Mucosa of descending colon (tissue), 3 donors: Measurements from ENCODE around the gene SPEM3. TPM values are rescaled to one million over a fixed set of nuclear protein-coding genes. Genes with fewer than 3 reads are reported as not detected.

Experiments used
- ATAC-seq: fragments of 200-7000 bp; cut with Tn5 transposase; one replicate; pipeline ENCODE4 v1.9.1; 2020; ENCODE audit warnings: mild to moderate bottlenecking, moderate library complexity
- DNase-seq, 3 donors: peaks; one replicate each; pipeline ENCODE4 v3.0.0-alpha.2; 2020
- H3K36me3 ChIP-seq: fragments of 200-600 bp; one replicate; pipeline ENCODE4 v1.8.0; 2021; ENCODE audit warnings: low read depth, mild to moderate bottlenecking
- H3K4me1 ChIP-seq: fragments of 200-600 bp; one replicate; pipeline ENCODE4 v1.8.0; 2021; ENCODE audit warnings: low read depth, mild to moderate bottlenecking
- H3K4me3 ChIP-seq: fragments of 200-600 bp; one replicate; pipeline ENCODE4 v1.8.0; 2021; ENCODE audit warnings: mild to moderate bottlenecking
- H3K9me3 ChIP-seq: fragments of 200-600 bp; one replicate; pipeline ENCODE4 v1.8.0; 2021; ENCODE audit warnings: mild to moderate bottlenecking
- CTCF ChIP-seq: fragments of 200-600 bp; IDR thresholded peaks from one replicate; pipeline ENCODE4 v1.8.0; 2022; ENCODE audit warnings: antibody characterized with exemption, mild to moderate bottlenecking
- intact Hi-C, 2 donors: fragments of 100-400 bp; cut with DNase I in 1 of 2; cut with micrococcal nuclease in 1 of 2; formaldehyde crosslinking; loops; one replicate each; pipeline versions ENCODE4 v1.11.0 to v1.11.1; 2022; cut with DNase I, micrococcal nuclease
- total RNA-seq, 3 donors: library from RNA; stranded (reverse); fragmentation: NEBNext Ultra II Directional in 2 of 3; extraction: Animal tissue kit (Norgen Biotek cat#: 25700) in 2 of 3; gene quantifications; one replicate each; pipeline versions ENCODE4 v1.2.1 to v1.2.4, GENCODE V29; 2021 to 2023
- donor health status: DM: no; HTN: no; CAD: no; lungs with moderate emphysema.
- donor health status: DM: no; HTN: no; CAD: no.
- donor health status: DM: no; HTN: yes; CAD: no.

The SPEM3 gene
- total RNA-seq, 3 donors from 2014 or later = not detected

- Histone ChIP-seq H3K9me3 (no peaks in the 10 kb centered on the region), H3K36me3 (no peaks in the 10 kb centered on the region), H3K4me3 (no peak overlapping the region), H3K4me1 (peaks cover 20% of the 10 kb centered on the region)
- no peak for TF ChIP-seq CTCF
- intact Hi-C loops = no loop called here
- DNase-seq = peak in 1 of 3 donors; percentile 51
- ATAC-seq = no peak
Observed at GRCh38 chr17:7405350-7406234, 23.1 kb upstream of the SPEM3 start.

GRCh38 chr17:7406235-7406825 is 22.3 kb upstream of the SPEM3 start:
- H3K4me1 ChIP-seq = peaks cover 20% of the 10 kb centered on the region
- intact Hi-C loops = no loop called here
- no peak overlapping the region for H3K4me3 ChIP-seq
- TF ChIP-seq CTCF = no peak
- H3K9me3 ChIP-seq = no peaks in the 10 kb centered on the region
- no peak for ATAC-seq
- DNase-seq = no peak
- H3K36me3 ChIP-seq = no peaks in the 10 kb centered on the region

- no peak for ATAC-seq
- TF ChIP-seq CTCF = no peak
- DNase-seq = no peak
- H3K9me3 ChIP-seq = no peaks in the 10 kb centered on the region
- H3K36me3 ChIP-seq = no peaks in the 10 kb centered on the region
- intact Hi-C loops = no loop called here
- no peak overlapping the region for H3K4me3 ChIP-seq
- peaks cover 20% of the 10 kb centered on the region for H3K4me1 ChIP-seq
Observed at GRCh38 chr17:7407082-7407481, 21.6 kb upstream of the SPEM3 start.

- Histone ChIP-seq H3K4me3 (no peak within 1 kb of the TSS), H3K4me1 (peaks cover 14% of the 10 kb centered on the region), H3K9me3 (no peaks in the 10 kb centered on the region), H3K36me3 (no peaks in the 10 kb centered on the region)
- peak in 1 of 3 donors; percentile 31 for DNase-seq
- intact Hi-C loops = no loop called here
- no peak for ATAC-seq
- no peak for TF ChIP-seq CTCF
Observed at GRCh38 chr17:7407485-7408251, 21.0 kb upstream of the SPEM3 start, which contains the start of gene NLGN2. Gene NLGN2 (plus strand): TSS chr17:7407845. CDS start chr17:7408256, 411 bp downstream.

GRCh38 chr17:7408252-7408727 is 20.4 kb upstream of the SPEM3 start:
- intact Hi-C loops = no loop called here
- no peak overlapping the region for H3K4me3 ChIP-seq

More at GRCh38 chr17:7408252-7408727, 20.4 kb upstream of the SPEM3 start:
- Histone ChIP-seq H3K9me3 (no peaks in the 10 kb centered on the region), H3K36me3 (no peaks in the 10 kb centered on the region), H3K4me1 (peaks cover 8% of the 10 kb centered on the region)
- TF ChIP-seq CTCF = no peak
- ATAC-seq (no peak), DNase-seq (peak in 1 of 3 donors; percentile 41)
